NCI-H1694 treated with DMSO at 0.1 percent for 48 hours (cell line): ENCODE results near the gene MAP4K2.

ENCODE experiments used
- DNase-seq: peaks from one replicate; lab custom pipeline; 2025; lab: John Stamatoyannopoulos, UW

Gene MAP4K2

DNA sequence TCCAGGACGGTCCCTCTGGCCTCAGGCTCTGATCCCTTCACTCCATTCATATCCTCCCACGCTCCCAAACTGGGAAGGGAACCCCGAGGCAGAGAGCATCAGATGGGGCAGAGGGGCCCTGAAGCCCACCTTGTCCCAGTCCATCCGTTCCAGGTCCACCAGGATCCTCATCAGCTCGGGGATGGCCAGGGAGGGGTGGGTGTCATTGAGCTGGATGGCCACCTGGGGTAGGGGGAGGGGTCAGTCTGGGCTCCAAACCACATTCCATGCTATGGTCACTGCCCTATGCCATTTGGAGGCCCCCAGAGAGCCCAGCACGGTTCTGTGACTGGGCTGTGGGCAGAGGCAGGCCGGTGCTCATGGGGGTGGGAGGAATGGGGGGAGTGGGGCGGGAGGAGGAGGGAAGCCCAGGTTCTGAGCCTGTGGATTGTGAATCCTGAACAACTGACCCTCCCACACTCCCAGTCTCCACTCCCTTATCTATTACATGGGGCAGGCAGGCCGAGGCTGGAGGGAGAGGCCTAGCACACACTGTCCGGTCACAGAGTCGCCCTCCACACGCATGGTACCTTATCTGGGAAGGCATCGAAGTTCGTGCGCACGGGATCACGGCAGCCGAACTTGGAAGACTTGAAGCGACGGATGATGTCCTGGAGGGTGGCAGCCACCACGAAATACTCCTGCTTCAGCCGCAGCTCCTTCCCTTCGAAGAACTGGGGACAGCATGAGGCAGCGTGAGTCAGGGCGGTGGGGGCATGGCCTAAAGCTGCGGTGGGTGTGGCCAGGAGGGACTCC lies 48.7 kb downstream of the MAP4K2 start:
- no peak for DNase-seq

DNA sequence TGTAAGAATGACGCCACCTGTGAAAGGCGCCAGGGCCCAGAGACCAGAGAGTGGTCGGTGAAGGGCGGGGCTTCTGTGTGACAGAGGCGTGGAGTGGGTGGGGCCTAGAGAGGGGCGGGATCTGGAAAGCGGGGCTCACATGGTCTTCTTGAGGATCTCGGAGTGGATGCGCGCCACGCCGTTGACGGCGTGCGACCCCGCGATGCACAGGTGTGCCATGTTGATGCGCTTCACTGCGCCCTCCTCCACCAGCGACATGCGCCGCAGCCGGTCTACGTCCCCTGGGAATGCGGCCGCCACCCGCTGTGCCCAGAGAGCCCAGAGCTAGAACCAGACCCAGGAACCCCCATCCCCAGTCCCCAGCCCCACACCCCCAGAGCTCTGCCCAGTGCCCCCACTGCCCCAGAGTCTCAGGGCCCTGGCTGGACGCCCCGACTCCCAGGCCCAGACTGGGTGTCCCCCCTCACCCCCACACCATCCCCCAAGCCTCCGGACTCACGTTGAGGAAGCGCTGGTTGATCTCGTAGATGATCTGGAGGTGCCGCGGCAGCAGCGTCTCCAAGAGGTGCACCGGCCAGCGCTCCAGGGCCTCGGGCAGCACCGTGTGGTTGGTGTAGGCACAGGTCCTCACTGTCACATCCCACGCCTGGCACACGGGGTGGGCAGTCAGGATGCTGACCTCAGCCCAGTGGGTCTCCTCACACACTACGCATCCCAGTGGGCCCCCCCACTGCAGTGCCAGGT lies 49.5 kb downstream of the MAP4K2 start:
- no peak for DNase-seq

DNA sequence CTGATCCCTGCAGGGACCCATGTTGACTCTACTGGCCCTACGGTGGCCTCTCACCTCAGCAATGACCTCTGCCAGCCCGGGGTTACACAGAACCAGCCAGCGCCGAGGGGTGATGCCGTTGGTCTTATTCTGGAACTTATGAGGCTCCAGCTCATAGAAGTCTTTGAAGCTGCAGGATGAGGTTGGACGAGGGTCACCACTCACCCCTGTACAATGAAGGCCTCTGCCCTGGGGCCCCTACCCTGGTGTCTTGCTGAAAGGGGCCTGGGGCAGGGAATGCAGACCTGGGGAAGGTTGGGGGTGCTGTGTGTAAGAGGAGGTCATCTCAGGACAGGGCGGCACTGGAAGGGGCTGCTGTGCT lies 50.0 kb downstream of the MAP4K2 start:
- DNase-seq = no peak

DNA sequence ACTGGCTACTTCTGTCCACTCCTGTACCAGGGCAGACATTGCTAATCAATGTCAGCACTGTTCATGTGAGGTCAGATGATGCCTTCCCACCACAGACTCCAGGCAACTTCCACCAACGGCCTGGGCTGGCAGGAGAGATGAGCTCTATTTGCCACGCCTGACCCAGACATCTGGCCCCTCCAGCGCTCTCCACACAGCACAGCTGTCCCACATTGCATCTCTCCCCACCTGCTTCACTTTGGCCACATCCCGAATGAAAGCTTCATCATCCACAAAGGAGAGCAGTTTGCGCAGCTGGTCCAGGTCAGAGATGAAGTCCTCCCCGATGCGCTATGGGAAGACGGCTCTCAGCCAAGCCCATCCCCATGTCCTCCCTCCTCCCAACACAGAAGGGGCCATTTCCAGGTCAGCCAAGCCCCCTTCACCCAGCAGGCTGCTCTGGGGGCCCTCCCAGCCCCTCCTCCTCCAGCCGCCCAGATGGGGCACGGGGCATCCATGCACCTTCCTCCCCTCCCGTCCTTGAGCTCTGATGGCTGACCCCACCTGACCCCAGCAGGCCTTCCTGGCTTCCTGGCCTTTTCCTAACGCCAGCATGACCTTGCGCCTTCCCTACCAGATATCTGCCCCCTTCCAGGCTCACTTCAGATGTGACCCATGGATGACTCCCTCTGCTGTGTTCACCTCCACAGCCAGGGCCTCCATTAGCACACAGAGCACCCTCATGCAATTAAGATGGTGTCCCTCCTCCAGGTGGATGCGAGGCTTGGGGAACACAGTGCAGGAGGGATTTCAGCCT lies 50.6 kb downstream of the MAP4K2 start:
- DNase-seq = no peak

DNA sequence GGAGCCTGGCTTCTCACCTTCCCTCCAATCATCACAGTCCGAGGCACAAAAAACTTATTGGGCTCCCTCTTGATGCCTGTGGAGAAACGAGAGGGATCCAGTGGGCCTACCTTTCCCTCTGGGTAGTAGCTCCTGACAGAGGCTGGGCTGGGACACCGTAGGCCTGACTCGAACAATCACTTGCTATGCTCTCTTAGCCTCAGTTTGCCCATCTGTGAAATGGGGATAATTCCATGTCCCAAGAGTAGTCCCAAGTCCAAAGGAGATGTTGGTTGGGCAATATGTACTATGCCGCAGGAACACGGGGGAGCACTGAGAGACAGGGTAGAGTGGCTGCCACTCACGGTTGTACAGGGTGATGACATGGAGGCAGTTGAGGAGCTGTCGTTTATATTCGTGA lies 51.4 kb downstream of the MAP4K2 start:
- DNase-seq = no peak

DNA sequence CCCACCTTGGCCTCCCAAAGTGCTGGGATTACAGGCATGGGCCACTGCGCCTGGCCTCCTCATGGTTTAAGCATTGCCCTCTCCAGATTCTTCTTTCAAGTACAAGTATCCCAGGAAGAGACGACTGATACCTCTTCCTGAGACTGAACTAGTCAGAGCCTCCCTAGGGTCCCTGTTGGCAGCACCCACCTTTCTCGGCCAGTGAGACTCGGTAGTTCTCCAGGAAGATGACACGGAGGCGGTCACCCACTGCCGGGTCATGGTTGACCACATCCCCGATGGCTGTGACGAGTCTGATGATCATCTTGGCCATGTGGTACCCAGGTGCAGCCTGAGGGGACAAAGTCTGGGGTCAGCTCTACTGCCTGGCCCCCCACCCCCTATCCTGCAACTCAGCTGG lies 51.9 kb downstream of the MAP4K2 start:
- no peak for DNase-seq

DNA sequence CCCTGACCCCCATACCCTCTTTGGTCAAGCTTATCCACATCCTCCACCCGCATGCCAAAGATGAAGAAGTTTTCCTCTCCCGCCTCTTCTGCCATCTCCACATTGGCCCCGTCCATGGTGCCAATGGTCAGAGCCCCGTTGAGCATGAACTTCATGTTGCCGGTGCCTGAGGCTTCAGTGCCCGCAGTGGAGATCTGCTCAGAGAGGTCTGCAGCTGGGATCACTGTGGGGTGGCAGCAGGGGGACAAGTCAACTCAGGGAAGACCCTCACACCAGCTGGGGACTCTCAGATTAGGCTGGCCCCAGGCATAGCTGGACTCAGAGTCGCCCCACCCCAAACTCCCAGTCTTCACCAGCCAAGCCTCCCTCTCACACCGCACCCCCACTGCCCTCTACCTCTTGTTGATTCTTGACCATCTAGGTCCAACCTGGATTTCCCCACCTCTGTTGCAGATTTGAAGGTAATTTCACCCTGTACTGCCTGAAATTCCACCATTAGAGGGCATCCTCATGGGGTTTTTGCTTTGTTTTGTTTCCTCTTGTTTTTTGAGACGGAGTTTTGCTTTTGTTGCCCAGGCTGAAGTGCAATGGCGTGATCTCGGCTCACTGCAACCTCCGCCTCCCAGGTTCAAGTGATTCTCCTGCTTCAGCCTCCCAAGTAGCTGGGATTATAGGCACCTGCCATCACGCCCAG lies 52.5 kb downstream of the MAP4K2 start:
- DNase-seq = no peak

DNA sequence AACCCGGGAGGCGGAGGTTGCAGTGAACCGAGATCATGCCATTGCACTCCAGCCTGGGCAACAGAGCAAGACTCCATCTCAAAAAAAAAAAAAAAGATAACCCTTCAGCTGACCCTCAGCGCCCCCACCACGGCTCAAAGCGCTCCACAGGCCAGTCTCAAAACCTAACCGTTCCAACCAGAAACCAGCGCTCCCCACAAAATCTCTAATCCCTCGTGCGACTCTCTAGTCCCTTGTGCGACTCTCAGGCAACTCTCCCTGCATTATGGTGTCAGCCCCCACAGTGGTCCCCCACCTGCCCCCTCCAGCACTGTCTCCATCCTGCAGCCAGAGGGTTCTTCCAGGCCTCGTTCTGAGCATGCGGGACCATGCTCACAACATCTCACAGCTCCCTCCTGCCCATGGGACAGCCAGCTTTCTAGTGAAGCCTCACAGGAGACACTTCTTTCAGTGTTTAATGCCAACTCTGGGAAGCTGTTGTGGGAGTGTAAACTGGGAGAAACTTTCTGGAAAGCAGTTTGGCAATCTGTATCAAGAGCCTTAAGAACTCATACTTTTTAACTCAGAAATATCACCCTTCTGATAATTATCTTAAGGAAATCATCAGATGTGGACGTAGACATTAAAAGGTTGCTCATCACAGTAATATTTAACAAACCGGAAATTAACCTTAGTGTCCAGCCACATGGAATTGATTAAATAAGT lies 54.9 kb downstream of the MAP4K2 start:
- DNase-seq = no peak

DNA sequence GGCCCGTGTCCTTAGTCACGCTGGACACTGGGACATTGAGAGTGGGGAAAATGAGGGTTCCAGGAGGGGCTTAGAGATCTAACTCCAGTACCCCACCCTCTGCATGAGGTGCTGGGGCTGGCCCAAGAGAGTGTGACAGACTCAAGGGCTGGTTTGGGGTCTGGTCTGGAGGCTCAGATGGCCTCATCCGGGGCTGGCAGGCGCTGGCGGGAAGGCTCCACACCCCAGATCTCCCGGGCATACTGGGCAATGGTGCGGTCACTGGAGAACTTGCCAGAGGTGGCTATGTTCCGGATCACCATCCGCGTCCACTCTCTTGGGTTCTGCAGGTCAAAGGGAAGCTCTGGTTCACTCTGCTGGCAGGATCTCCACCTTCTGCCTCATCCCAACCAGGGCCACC lies 56.5 kb downstream of the MAP4K2 start:
- DNase-seq = no peak

DNA sequence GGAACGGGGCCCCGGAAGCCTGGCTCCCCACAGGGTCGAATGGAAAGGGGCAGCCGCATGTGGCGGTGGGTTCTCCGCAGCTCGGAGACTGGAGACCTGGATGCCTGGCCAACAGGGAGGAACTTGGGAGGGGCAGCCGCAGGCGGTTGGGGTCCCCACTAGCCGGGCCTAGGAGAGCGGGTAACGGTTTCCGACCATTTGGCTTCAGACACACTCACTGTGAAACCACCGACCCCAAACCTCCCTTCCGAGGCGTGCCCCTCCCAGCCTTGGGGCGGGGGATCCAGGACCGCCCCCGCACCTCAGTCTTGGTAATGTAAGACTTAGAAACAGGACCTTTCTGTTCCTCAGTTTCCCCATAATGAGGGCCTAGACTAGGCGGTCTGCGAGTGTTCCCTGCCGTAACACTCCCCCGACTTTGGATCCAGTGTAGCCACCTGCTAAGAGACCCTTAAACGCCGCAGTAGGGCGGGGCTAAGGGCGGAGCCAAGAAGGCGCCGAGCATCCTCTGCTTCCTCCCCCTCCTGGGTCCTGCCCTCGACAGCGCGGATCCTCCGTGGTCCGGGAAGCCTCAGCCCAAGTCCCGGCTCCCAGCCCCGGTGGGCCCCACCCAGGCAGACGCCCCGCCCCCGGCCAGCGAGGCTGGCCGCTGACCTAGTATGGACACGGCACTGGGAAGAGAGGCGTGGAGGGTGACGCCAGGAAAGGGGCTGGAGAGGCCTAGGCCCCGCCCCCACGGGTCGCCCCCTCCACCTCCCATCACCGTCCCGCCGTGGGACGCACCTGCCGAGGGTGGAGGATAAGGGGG lies 57.3 kb downstream of the MAP4K2 start:
- no peak for DNase-seq

DNA sequence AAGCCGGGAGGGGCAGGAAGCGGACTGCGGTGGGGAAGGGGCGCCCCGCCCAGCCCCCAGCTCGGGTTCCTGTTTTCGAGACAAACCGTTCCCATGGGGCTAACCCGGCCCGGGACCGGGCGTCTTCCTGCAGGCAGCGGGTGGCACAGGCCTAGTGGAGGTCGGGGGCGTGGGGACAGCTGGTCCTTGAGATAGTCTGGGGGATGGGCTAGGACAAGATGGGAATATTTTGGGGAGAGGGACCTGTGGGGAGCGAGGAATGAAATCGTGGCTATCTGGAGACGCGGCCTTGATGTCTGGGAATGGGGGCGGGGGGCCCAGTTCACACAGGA lies 57.9 kb downstream of the MAP4K2 start:
- DNase-seq = no peak

DNA sequence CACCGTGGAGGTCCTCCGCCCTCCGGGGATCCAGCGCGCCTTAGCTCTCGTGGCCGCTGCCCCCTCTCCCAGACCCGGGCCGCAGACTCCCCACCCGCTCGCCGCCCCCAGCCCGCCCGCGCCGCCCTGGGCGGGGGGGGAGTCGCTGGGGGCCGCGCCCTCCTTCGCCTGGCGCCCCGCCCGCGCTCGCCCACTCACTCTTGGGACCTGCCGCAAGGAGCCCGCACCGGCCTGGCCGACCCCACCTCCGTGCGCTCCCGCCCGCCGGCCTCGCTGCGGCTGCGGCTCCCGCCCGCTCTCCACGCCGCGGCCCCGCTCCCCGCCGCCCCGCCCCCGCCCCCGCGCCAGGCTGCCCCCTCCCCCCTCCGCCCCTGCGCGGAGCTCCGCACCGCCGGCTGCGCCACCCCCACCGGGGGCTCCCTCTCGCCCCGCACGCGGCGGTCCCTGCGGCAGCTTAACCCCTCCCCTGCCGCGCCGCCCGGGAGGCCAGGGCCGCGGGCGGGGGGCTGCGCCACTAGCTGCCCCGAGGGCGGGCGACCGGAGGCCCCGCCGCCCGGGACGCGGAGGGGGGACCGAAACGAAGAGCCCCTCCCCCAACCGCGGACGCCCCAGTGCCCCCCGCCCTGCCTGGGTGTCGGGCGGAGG lies 58.3 kb downstream of the MAP4K2 start:
- DNase-seq = no peak

DNA sequence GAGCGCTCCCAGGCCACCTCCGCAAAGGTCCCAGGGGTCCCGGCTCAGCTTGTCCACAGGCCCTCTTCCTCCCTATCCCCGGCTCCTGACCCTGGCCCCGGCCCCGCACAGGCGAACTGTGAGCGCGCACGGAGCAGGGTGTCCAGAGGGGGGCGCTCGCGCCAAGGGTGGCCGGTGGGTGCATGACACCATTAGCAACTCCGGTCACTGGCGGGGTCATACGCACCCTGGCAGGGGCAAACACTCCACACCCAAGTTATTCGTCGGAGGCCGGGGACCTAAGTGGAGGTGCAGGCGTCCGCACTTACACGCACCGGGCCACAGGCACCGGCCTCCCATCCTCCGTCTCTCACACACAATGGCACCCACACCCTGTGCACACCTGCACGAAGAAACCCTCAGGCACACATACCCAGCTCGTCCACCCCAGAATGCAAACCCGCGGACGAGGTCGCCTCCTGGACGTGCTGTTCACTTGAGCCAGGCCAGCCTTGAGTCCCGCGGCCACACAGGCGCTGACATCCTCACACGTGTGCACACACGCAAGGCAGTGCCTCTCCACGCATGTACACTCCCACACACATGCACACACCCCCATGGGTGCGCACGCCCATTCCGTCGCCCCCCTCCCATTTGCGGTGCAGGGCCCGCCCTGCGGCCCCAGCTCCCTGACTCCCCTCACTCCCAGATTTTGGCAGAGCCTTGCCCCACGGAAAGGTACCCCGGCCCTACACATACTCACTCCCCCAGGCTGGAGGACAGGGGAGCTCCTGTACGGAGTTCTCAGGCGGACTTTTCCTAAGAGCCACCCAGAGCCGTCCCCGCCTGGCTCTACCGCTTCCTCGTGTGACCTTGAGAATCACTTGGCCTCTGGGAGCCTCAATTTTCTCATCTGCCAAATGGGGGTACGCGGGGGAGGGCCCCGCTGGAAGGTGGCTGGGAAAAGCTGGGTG lies 59.1 kb downstream of the MAP4K2 start, which contains the start of gene RASGRP2:
Gene RASGRP2, minus strand, starts transcription at position 552 of the 953 bp plus-strand sequence. CDS start 1,276 bp downstream, outside the sequence.
- peak; percentile 12 for DNase-seq

DNA sequence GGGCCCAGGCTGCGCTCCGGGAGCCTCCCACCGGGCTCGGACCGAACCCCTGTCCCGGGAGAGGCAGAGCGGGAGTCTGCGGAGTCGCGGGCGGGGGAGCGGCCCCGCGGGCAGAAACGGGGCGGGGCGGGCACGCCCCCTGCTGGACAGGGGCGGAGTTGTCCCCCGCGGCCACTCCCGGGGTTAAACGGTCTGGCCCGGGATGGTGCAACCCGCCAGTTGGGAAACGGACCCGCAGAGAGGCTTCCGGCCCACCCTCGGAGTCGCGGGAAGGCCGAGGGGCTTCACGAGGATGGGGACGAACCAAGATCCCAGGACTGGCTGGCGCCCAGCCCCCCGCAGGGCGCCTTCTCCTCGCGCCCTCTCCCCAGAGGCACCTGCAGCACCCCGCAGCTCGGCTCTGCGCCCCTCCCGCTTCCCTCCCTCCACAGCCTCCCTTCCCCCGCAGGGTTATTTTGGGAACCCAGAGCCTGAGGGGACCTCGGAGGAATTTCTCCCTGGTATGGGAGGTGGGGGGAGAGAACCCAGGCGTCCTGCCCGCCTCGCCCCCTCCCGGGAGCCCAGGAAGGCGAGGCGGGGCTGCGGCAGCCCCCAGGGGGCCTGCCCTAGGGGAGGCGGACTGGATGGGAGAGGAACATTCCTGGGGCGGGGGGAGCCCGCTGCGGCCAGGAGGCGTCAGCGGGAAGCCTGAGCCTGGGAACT lies 60.0 kb downstream of the MAP4K2 start:
- DNase-seq = no peak

DNA sequence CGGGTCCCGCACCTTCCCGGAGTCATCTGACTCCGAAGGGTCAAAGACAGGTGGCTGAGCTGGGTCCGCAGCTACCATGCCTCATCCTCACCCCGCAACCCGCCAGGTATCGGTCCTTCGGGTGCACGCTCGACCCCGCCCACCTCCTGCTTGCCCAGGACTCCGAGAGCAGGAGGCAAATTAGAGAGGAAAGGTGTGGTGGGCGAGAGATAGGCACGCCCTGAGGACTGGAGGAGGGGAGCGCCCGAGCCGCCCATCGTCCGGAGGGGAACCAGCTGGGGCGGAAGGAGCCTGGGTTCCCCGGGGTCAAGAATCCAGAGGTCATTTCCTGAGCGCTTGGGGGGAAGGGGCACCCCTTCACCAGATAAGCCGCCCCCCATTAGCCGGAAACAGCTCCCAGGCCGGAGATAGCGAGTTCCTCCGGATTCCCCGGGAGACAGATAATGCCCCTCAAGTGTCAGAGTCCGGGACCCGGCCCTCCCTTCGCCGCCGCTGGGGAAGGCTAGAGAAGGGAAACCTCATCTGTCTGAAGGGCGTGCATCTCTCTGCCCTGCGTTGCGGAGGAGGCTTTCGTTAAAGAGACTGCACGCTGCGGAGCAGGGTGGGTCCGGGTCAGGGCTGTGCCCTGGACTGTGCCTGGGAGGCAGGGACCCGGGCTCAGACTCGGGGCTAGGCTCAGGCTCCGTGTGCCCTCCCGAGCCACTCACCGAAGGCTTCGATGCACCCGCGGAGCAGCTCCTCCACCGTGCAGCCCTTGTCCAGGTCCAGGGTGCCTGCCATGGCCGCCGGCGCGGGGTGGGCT lies 60.7 kb downstream of the MAP4K2 start:
- DNase-seq = no peak

DNA sequence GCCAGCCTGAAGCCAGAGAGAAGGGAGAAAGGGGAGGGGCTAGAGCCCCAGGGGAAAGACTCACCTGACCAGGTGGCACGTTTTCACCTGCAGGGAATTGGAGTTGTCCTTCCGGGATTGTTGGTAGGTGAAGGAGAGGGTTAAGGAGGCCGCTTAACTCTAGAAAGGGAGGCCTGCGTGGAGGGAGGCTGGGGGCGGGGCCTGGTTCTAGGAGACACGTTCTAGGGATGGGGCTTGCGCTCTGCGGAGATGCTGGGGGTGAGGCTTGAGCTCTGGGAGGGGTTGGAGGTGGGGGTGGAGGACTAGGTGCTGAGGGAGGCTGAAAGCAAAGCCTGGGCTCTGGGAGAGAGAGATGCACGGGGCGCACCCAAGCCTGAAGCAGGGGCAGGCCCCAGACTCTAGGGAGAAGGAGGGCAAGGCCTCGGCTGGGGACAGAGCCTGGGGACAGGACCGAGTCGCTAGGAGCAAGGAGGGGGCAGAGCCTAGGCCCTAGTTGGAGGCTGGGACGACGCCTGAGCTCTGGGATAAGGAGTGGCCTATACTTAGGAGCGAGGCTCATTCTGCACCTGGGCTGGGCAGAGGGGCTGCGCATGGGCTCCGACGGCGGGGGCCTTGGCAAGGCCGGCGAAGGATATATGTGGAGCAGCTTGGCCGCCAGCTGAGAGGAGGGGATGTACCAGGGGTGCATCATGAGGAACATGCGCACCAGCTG lies 61.5 kb downstream of the MAP4K2 start:
- DNase-seq = no peak

DNA sequence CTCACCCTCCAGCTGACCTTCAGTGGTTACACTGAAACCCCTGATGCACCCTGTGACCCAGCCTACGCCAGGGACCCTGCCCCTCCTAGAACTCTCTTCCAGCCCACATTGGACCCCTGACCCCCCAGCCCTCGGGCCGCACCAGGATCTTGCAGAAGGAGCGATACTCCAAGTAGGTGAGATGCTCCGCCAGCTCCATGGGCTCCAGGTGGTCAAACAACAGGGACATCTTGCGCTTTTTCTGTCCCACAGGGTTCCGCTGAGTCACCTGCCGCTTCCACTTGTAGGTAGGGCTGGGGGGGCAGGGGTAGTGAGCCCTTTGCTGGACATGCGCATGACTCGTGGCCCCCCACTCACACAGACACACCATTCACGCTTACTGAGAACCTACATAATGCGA lies 63.1 kb downstream of the MAP4K2 start:
- DNase-seq = no peak
